ENCODE data around the gene HAPLN3. TPM values are rescaled to one million over a fixed set of nuclear protein-coding genes. Genes with fewer than 3 reads are reported as not detected.
A peak's percentile ranks its signal among the peaks of the same experiment; 100 is the strongest.

Gene HAPLN3
- total RNA-seq, 1 experiment from 2014 or later, result 42.4 TPM

- no peak overlapping the region for H3K4me2 ChIP-seq (ENCODE audit: insufficient read depth, insufficient read length, low read length)
- DNase-seq, result no peak
- no peak overlapping the region; a peak in 1 of 5 replicates for H3K4me3 Mint-ChIP-seq
- H3K27me3 ChIP-seq (ENCODE audit: insufficient read depth, low read length), result no peaks in the 10 kb centered on the region
- no peak overlapping the region for H4K5ac ChIP-seq (ENCODE audit: insufficient read length, low read depth, low read length)
- no peak overlapping the region for H4K8ac ChIP-seq (replicated peaks; ENCODE audit: insufficient read length, low read depth, low read length)
- H3K56ac ChIP-seq (ENCODE audit: insufficient read length, low read depth, low read length), result no peak overlapping the region
- peaks cover 41 to 89% of the 10 kb centered on the region in 2 experiments for H3K4me1 Mint-ChIP-seq
- H3K27me3 Mint-ChIP-seq (ENCODE audit: low read depth), result no peaks in the 10 kb centered on the region
- H3T11ph ChIP-seq (ENCODE audit: low read length), result no peak overlapping the region
- no peak overlapping the region for H3K23ac ChIP-seq (ENCODE audit: insufficient read length, low read depth, low read length)
- no peaks in the 10 kb centered on the region for H3K9me3 ChIP-seq (ENCODE audit: control insufficient read depth, low read depth, low read length)
- no peak overlapping the region for H2BK12ac ChIP-seq (ENCODE audit: insufficient read length, low read depth, low read length)
- H3K9me3 Mint-ChIP-seq, result no peaks in the 10 kb centered on the region
- H2BK20ac ChIP-seq (ENCODE audit: low read depth, low read length, poor library complexity, severe bottlenecking), result no peak overlapping the region
- no CpG with 5 or more reads among the region's 11 CpGs for WGBS (ENCODE audit: extremely low coverage, insufficient read length, low lambda C conversion rate)
- H2AFZ ChIP-seq (ENCODE audit: low read length), result no peak overlapping the region
- H3K79me2 ChIP-seq (ENCODE audit: insufficient read depth, low read length), result peaks cover 10% of the 10 kb centered on the region; the same call in 1 of the 2 replicates
- no peaks in the 10 kb centered on the region for H3K23me2 ChIP-seq (ENCODE audit: insufficient read length, low read depth, low read length, poor library complexity, severe bottlenecking)
- no peak for TF ChIP-seq CTCF (conservative IDR thresholded peaks at IDR 0.05)
- peak overlapping the region in 1 of 3 experiments; percentile 91; a peak in 2 of 7 replicates for H3K27ac Mint-ChIP-seq
- H3K9ac ChIP-seq (ENCODE audit: extremely low read depth, insufficient read length, low read length), result no peak overlapping the region
- H2BK120ac ChIP-seq (ENCODE audit: low read depth, low read length, poor library complexity, severe bottlenecking), result no peak overlapping the region
- H2AK5ac ChIP-seq (ENCODE audit: insufficient read length, low read length), result no peak overlapping the region
- H3K4me1 ChIP-seq (ENCODE audit: insufficient read depth, low read length), result peaks cover 6% of the 10 kb centered on the region
- no peaks in the 10 kb centered on the region for H4K20me1 ChIP-seq (ENCODE audit: control insufficient read depth, insufficient read depth, insufficient read length)
- H3K4ac ChIP-seq (ENCODE audit: low read depth, low read length), result no peak overlapping the region
- H3K18ac ChIP-seq (ENCODE audit: insufficient read length, low read depth, low read length), result no peak overlapping the region
- H3K27ac ChIP-seq (ENCODE audit: insufficient read length, low read depth, low read length), result no peak overlapping the region
- H2BK5ac ChIP-seq (ENCODE audit: insufficient read length, low read length), result no peak overlapping the region
- no peak overlapping the region for H3K14ac ChIP-seq (ENCODE audit: insufficient read depth, low read length)
- no peak overlapping the region for H4K91ac ChIP-seq (ENCODE audit: insufficient read length, low read depth, low read length)
- H2BK15ac ChIP-seq (ENCODE audit: low read depth, low read length), result no peak overlapping the region
- peaks cover 88 to 100% (median 99%) of the 10 kb centered on the region in 3 experiments for H3K36me3 Mint-ChIP-seq (ENCODE audit: insufficient read depth in 1 of 3, low read depth in 3 of 3)
- H3K79me1 ChIP-seq (ENCODE audit: insufficient read depth, low read depth, low read length, poor library complexity, severe bottlenecking), result peaks cover 21% of the 10 kb centered on the region
These were observed 10.2 kb upstream of the HAPLN3 start for GRCh38 chr15:88905576-88905975.
